SU-DHL-6 (cell line): ENCODE measurements around the gene VPS13A.

Experiments
- H2AFZ ChIP-seq: fragments of 200-600 bp; sonication (generic); 2 replicates; pipeline ENCODE4 v1.6.1; 2014; ENCODE audit warnings: low read depth, mild to moderate bottlenecking, moderate library complexity, mixed read lengths, antibody characterized with exemption, low read length; ENCODE audit not compliant: severe bottlenecking
- H3F3A ChIP-seq: fragments of 200-600 bp; shearing (Covaris generic); 2 replicates; pipeline ENCODE4 v1.6.0; 2016; ENCODE audit warnings: antibody characterized with exemption, mild to moderate bottlenecking; ENCODE audit not compliant: insufficient read depth
- H3K27ac ChIP-seq: fragments of 200-600 bp; sonication (generic); 2 replicates; pipeline ENCODE4 v1.5.1; 2016; ENCODE audit warnings: low read depth, mild to moderate bottlenecking, low read length, moderate library complexity, mixed read lengths
- H3K27me3 ChIP-seq: fragments of 200-600 bp; sonication (generic), shearing (Covaris generic); 2 replicates; pipeline ENCODE4 v1.6.0; 2014; ENCODE audit warnings: mild to moderate bottlenecking, low read length
- H3K36me3 ChIP-seq: fragments of 200-600 bp; sonication (generic); 2 replicates; pipeline ENCODE4 v1.6.1; 2014; ENCODE audit warnings: mild to moderate bottlenecking, low read length, mixed read lengths
- H3K4me2 ChIP-seq: fragments of 300-600, 200-600 bp; shearing (Covaris generic), sonication (generic); 2 replicates; pipeline ENCODE4 v1.6.0; 2014; ENCODE audit warnings: low read length, low read depth, mild to moderate bottlenecking; ENCODE audit not compliant: poor library complexity, severe bottlenecking
- H3K4me3 ChIP-seq: fragments of 200-600 bp; sonication (generic); 2 replicates; pipeline ENCODE4 v1.5.1; 2014; ENCODE audit warnings: antibody characterized with exemption, low read length, mild to moderate bottlenecking, mixed read lengths; ENCODE audit not compliant: insufficient read depth, poor library complexity, severe bottlenecking
- H3K79me2 ChIP-seq: fragments of 200-600 bp; sonication (generic); 2 replicates; pipeline ENCODE4 v1.6.1; 2014; ENCODE audit warnings: mild to moderate bottlenecking, low read length, moderate library complexity; ENCODE audit not compliant: insufficient read depth
- H3K9ac ChIP-seq: fragments of 200-600 bp; sonication (generic); 2 replicates; pipeline ENCODE4 v1.7.0; 2014; ENCODE audit warnings: mild to moderate bottlenecking, low read length
- H3K9me2 ChIP-seq: fragments of 200-600 bp; sonication (generic); replicated peaks from 2 replicates; pipeline ENCODE4 v1.6.1; 2014; ENCODE audit warnings: low read length; ENCODE audit not compliant: insufficient read depth
- H3K9me3 ChIP-seq: fragments of 200-600 bp; sonication (generic); 2 replicates; pipeline ENCODE4 v1.6.1; 2014; ENCODE audit warnings: low read length, mixed read lengths; ENCODE audit not compliant: insufficient read depth
- H4K20me1 ChIP-seq: fragments of 200-600 bp; sonication (generic); 2 replicates; pipeline ENCODE4 v1.6.1; 2014; ENCODE audit warnings: low read depth, mild to moderate bottlenecking, antibody characterized with exemption, low read length, moderate library complexity, mixed read lengths
- EZH2phosphoT487 ChIP-seq: fragments of 200-600 bp; sonication (generic), shearing (Covaris generic); conservative IDR thresholded peaks from 2 replicates; pipeline ENCODE4 v1.6.1; 2018; ENCODE audit warnings: mild to moderate bottlenecking, antibody characterized with exemption, low read length, moderate library complexity, mixed read lengths
- TF ChIP-seq, protein P1 (sequence below): fragments of 200-600 bp; sonication (generic); IDR thresholded peaks from one replicate; pipeline ENCODE4 v1.5.1; 2017; ENCODE audit warnings: antibody characterized with exemption, mild to moderate bottlenecking, low read length, moderate library complexity; ENCODE audit not compliant: insufficient read depth, poor library complexity, severe bottlenecking

Gene VPS13A

GRCh38 chr9:77462066-77462465 lies 284.7 kb downstream of the VPS13A start:
- Histone ChIP-seq H3K4me3 (no peak overlapping the region), H4K20me1 (no peaks in the 10 kb centered on the region), H3K9me2 (no peaks in the 10 kb centered on the region), H3K79me2 (no peaks in the 10 kb centered on the region), H3K4me2 (no peak overlapping the region), H3K27me3 (no peaks in the 10 kb centered on the region), H3K36me3 (no peaks in the 10 kb centered on the region), H3K9ac (no peak overlapping the region), H3K27ac (no peak overlapping the region), H3F3A (no peaks in the 10 kb centered on the region), H2AFZ (no peak overlapping the region), H3K9me3 (no peaks in the 10 kb centered on the region)
- TF ChIP-seq EZH2phosphoT487, result no peak
- TF ChIP-seq, protein P1, sequence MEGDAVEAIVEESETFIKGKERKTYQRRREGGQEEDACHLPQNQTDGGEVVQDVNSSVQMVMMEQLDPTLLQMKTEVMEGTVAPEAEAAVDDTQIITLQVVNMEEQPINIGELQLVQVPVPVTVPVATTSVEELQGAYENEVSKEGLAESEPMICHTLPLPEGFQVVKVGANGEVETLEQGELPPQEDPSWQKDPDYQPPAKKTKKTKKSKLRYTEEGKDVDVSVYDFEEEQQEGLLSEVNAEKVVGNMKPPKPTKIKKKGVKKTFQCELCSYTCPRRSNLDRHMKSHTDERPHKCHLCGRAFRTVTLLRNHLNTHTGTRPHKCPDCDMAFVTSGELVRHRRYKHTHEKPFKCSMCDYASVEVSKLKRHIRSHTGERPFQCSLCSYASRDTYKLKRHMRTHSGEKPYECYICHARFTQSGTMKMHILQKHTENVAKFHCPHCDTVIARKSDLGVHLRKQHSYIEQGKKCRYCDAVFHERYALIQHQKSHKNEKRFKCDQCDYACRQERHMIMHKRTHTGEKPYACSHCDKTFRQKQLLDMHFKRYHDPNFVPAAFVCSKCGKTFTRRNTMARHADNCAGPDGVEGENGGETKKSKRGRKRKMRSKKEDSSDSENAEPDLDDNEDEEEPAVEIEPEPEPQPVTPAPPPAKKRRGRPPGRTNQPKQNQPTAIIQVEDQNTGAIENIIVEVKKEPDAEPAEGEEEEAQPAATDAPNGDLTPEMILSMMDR, result no peak

- H2AFZ ChIP-seq, result no peak overlapping the region
- H3K4me3 ChIP-seq, result no peak overlapping the region
- no peaks in the 10 kb centered on the region for H3K79me2 ChIP-seq
- no peak overlapping the region for H3K9ac ChIP-seq
- no peaks in the 10 kb centered on the region for H3K9me3 ChIP-seq
- H3K9me2 ChIP-seq, result no peaks in the 10 kb centered on the region
- TF ChIP-seq EZH2phosphoT487, result no peak
- TF ChIP-seq, protein P1, result no peak
- H3F3A ChIP-seq, result no peaks in the 10 kb centered on the region
- H3K27ac ChIP-seq, result no peak overlapping the region
- H3K36me3 ChIP-seq, result no peaks in the 10 kb centered on the region
- no peak overlapping the region for H3K4me2 ChIP-seq
- H4K20me1 ChIP-seq, result no peaks in the 10 kb centered on the region
- H3K27me3 ChIP-seq, result no peaks in the 10 kb centered on the region
Observed at GRCh38 chr9:77463151-77463550, 285.8 kb downstream of the VPS13A start.

DNA sequence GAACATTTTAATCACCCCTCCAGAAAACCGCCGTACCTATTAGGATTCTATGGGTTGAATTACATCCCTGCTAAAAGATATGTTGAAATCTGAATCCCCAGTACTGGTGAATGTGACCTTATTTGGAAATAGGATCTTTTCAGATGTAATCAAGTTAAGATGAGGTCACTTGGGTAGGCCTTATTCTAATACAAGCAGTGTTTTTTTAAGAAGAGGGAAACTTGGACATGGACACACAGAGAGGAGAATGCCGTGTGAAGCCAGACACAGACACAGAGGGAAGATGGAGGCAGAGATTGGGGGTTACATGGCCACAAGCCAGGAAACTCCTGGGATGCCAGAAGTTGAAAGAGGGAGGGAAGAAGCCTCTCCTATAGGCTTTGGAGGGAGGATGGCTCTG lies 287.3 kb downstream of the VPS13A start:
- no peaks in the 10 kb centered on the region for H3K9me3 ChIP-seq
- no peaks in the 10 kb centered on the region for H3K79me2 ChIP-seq
- H3K4me2 ChIP-seq, result no peak overlapping the region
- no peak overlapping the region for H3K4me3 ChIP-seq
- no peaks in the 10 kb centered on the region for H4K20me1 ChIP-seq
- no peaks in the 10 kb centered on the region for H3F3A ChIP-seq
- no peaks in the 10 kb centered on the region for H3K9me2 ChIP-seq
- H3K27ac ChIP-seq, result no peak overlapping the region
- TF ChIP-seq, protein P1, result no peak
- no peak for TF ChIP-seq EZH2phosphoT487
- no peaks in the 10 kb centered on the region for H3K27me3 ChIP-seq
- H3K9ac ChIP-seq, result no peak overlapping the region
- H2AFZ ChIP-seq, result no peak overlapping the region
- no peaks in the 10 kb centered on the region for H3K36me3 ChIP-seq
